HT-29 (cell line): ENCODE measurements around the gene SPRING1. TPM values are rescaled to one million over a fixed set of nuclear protein-coding genes. Genes with fewer than 3 reads are reported as not detected.

ENCODE experiments used
- small RNA-seq: library from RNA; depleted of rRNA; stranded (forward); fragments of <200 nt; gene quantifications from one replicate; pipeline ENCODE3, GENCODE V24; 2014
- total RNA-seq: library from RNA; depleted of rRNA; stranded (reverse); fragments of >200 nt; shearing (Covaris generic); gene quantifications from 2 replicates; pipeline ENCODE4 v1.2.3, GENCODE V29; 2014; rRNA removed

SPRING1 gene
- total RNA-seq, 1 experiment from 2014 or later = 40.7 TPM

Small RNAs within 50 kb of the gene (small RNA-seq; reads per million reads assigned to genes)
- not detected for gene RNU6-558P

Other genes with a start within 250 kb of the SPRING1 start
- gene MAP1LC3B2, start 178.7 kb downstream of the SPRING1 start, total RNA-seq = 0.73 TPM in 1 of 2 replicates, not detected in the other
- 11.3 and 16.2 TPM in 2 replicates for gene RNFT2, start 246 bp upstream of the SPRING1 start, total RNA-seq
- gene HRK, start 143.4 kb upstream of the SPRING1 start, total RNA-seq = not detected in 2 replicates
- 10.0 and 13.1 TPM in 2 replicates for gene FBXW8, start 172.9 kb upstream of the SPRING1 start, total RNA-seq